HepG2 (cell line): ENCODE data around the gene RSBN1L.

ENCODE experiments used
- MAFG ChIP-seq: sonication (generic); formaldehyde crosslinking; IDR thresholded peaks from 2 replicates; pipeline ENCODE4 v1.5.1; 2020; ENCODE audit warnings: mild to moderate bottlenecking, missing genetic modification reagents
- ZSCAN22 ChIP-seq: sonication (generic); formaldehyde crosslinking; IDR thresholded peaks from 2 replicates; pipeline ENCODE4 v1.4.0; 2020; ENCODE audit warnings: mild to moderate bottlenecking, missing genetic modification reagents

DNA sequence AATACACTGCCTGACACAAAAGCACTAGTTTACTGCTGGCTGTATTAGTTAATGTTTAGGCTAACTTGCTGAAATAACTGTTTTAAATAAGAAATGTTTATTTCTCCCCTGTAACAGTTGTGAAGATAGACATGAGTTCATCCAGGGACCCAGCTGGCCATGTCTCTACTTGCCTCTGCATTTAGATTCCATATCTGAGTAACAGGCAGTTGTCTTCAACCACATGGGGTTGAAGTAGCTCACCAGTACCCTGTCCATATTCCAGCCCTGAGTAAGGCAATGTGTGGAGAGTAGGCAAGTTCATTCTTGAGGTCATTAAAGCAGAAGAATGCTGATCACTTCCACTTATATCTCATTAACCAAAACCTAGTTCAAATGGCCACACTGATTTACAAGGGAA lies 31.1 kb upstream of the RSBN1L start:
- TF ChIP-seq ZSCAN22 (CRISPR knock-in tag) (no peak), MAFG (CRISPR knock-in tag) (no peak)
